T follicular helper cell (primary cell): ENCODE measurements around the gene SAAL1.

Experiments
- DNase-seq: peaks from one replicate; pipeline ENCODE4 v3.0.0-alpha.2; 2020; ENCODE audit warnings: low read depth

SAAL1 gene

GRCh38 chr11:18088366-18088765 is 17.5 kb downstream of the SAAL1 start:
- no peak for DNase-seq

DNA sequence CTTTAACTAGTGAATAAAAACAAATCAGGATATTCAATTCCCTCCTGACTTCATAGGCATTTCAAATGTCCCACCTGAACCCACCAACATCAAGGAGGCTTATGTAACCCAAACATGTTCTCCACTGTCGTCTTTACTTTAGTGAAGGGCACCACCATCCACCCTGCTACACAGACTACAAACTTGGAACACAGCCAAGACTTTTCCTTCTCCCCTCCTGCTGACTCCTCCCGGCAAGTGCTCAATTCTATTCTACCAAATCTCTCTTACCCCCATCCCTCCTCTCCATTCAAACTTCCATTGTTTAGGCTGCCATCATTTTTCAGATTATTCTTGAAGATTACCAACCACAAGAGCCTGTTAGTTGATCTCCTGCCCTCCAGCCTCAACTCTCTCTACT is 24.3 kb downstream of the SAAL1 start:
- no peak for DNase-seq

DNA sequence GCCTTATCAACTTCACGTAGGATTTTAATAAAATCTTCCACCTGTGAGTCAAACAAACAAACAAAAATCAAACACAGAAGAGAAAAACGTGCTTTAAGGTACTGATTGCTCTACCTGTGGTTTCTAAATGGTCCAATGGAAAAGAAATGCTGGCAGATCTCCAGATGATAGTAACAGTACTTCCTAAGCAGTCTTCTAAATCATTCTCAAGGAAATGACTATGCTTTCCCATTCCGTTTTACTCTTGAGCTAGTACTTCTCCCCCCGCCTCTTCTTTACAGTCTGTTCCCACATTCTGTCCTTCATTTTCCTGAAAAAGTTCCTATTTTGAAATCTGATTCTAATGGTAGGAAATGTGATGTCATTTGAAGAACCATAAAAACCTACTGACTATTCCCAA is 25.4 kb downstream of the SAAL1 start:
- no peak for DNase-seq

DNA sequence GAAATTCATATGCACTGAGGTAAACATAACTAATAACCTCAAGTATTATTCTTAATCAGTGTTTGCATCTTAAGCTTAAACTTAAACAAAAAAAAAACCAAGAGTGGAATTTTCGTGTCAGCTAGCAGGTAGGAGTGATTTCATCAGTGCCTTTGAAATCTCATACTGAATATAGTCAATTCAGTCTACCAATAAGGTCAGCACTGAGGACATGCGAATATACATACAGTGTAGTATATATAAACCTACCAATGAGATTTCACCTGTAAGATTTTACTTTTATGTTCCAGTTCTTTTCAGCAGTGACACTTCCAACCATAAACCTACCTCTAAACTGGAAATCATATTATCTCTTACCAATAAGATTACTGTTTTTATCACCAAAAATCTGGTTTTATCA is 27.0 kb downstream of the SAAL1 start:
- no peak for DNase-seq

- DNase-seq: no peak
These were observed 30.4 kb downstream of the SAAL1 start for GRCh38 chr11:18075444-18075843.

GRCh38 chr11:18071098-18071705 is 34.7 kb downstream of the SAAL1 start:
- no peak for DNase-seq

GRCh38 chr11:18067372-18067771 is 38.5 kb downstream of the SAAL1 start:
- DNase-seq: no peak

- DNase-seq: no peak
These were observed 39.3 kb downstream of the SAAL1 start for GRCh38 chr11:18066626-18067025.

DNA sequence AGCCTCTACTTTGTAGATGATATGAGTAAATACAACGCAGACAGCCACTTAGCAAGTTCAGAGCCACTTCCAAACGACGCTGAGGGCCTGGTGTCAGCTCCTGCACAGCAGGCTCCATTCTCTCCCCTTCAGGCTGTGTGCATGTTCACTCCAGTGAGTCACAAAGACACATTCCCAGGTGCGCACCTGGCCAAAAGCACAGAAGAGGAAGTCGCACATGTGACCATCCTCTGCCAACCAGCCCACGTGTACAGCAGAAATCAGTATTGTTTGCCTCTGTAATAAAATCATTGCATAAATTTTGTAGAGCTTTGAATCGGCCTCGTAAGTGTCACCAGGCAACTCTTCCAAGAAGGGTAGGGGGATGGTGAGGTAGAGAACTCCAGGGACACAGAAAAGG is 40.3 kb downstream of the SAAL1 start:
- no peak for DNase-seq

- DNase-seq: no peak
These were observed 41.3 kb downstream of the SAAL1 start for GRCh38 chr11:18064450-18065054.

- no peak for DNase-seq
These were observed 41.9 kb downstream of the SAAL1 start for GRCh38 chr11:18063862-18064434.

DNA sequence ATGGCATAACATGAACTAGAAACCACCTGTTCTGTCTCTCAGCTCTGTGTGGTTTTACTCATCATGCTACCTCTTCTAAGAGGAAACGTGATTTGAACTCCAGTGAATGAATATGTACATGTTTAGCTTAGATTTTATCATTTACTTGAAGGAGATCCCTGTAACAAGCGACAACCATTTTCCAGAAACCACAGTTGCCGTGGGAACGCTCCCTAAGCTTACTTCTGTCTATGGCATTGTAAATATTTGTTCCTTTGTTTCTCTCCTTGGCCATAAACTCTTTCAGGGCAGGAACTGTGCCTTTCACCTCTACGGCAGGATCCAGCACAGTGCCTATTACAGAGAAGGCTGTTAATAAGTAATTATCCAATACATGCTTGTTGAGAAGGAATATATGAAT is 42.8 kb downstream of the SAAL1 start:
- DNase-seq: no peak

GRCh38 chr11:18061351-18061750 is 44.5 kb downstream of the SAAL1 start:
- no peak for DNase-seq

DNA sequence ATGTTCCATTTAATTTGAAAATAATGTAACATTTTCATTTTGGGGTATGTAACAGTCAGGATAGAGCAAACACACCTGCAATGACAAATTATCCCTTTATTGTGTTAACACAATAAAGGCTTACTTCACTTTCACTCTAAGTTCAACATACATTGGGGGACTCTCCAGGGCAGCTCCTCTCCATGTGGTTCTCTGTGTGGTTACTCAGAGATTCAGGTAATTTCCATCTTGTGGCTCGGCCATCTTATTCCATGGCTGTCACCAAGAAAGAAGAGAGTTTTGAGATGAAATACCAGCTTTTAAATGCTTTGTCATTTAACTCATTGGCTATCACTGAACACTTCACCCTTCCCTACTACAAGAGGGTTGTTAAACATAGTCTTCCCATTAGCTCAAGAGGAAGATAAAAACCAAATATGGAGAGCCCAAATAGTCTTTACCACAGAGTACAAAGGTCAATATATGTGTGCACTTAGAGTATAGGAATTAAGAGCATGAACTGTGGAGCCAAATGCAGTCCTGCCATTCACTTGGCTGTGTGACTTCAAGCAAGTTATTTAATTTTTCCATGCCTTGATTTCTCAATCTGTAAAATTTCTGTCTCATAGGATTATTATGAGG is 49.2 kb downstream of the SAAL1 start:
- DNase-seq: no peak

DNA sequence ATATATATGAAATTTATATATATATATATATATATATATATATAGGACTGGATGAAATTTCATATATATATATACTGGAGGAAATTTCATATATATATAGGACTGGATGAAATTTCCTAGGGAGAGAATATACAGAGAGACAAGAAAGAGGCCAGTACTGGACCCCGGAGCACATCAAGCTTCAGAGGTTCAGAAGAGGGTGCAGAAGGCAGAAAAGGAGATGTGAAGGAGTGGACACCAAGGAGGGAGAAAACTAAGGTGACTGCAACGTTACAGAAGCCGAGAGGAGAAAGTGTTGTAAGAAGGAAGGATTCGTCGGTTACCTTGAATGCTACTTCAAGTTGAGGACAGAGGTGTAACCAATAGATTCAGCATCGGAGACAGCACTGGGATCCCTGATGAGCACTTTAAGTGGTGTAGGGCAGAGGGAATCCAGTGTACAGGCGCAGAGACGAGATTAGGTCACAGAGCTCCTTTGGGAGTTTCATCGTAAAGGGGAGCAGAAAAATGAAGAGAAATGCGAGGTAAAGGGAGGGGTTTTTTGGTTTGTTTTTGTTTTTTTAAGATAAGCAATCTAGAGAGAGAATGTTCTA is 51.3 kb downstream of the SAAL1 start:
- DNase-seq: no peak

DNA sequence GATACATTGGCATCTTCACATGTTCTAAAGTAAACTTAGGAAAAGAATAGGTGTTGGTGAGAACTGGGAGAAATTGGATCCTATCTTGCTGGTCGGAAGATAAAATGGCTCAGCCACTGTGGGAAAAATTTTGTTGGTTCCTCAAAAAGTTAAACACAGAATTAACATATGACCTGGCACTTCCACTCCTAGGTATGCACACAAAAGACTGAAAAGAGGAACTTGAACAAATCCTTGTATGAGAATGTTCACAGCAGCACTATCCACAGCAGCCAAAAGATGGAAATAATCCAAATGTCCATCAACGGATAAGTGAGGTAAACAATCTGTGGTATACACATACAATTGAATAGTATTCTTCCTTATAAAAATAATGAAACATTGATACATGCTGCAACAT is 55.0 kb downstream of the SAAL1 start:
- no peak for DNase-seq

- no peak for DNase-seq
These were observed 59.6 kb downstream of the SAAL1 start, which contains the start of gene TPH1 for GRCh38 chr11:18046116-18046777. Gene TPH1, minus strand, starts transcription at chr11:18046269. Its CDS starts 5,507 bp downstream, at chr11:18040762.

DNA sequence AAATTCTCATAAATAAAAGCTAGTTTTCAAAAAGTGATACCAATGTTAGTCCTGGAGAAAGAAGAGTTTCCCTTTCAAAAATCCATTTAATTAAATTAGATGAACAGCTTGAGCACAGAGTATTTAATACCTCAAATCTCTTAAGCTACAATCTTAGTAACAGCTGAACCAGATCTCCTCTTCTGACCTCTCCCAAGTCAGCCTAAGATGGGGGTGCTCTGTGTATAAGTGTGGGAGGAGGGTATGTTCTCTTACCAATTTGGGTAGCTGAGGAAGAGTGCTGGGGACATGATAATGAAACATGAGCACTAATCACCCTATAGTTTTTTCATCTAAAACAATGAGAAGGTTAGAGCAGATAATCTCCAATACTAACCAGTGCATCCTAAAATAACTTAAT is 69.4 kb downstream of the SAAL1 start:
- no peak for DNase-seq
